CD4-positive, alpha-beta T cell treated with Interleukin-1 beta for 1 hour (primary cell): ENCODE data around the gene KMT2E.

Source experiments
- DNase-seq, 2 donors: peaks; one replicate each; pipeline ENCODE4 v3.0.0-alpha.2; 2020 to 2022

Gene KMT2E

GRCh38 chr7:105133358-105133757 is 119.4 kb downstream of the KMT2E start:
- DNase-seq, result no peak

- DNase-seq, result no peak
These were observed 120.1 kb downstream of the KMT2E start for GRCh38 chr7:105133986-105134655.

GRCh38 chr7:105136221-105136620 is 122.2 kb downstream of the KMT2E start:
- DNase-seq, result no peak

GRCh38 chr7:105137898-105138297 is 123.9 kb downstream of the KMT2E start:
- DNase-seq, result no peak

- no peak for DNase-seq
These were observed 125.4 kb downstream of the KMT2E start for GRCh38 chr7:105139381-105139780.

GRCh38 chr7:105141068-105141467 is 127.1 kb downstream of the KMT2E start:
- peak in 1 of 2 donors; percentile 23 for DNase-seq

GRCh38 chr7:105149827-105150226 is 135.8 kb downstream of the KMT2E start:
- no peak for DNase-seq

- no peak for DNase-seq
These were observed 137.1 kb downstream of the KMT2E start for GRCh38 chr7:105151152-105151551.

GRCh38 chr7:105153531-105153930 is 139.5 kb downstream of the KMT2E start:
- no peak for DNase-seq

GRCh38 chr7:105154084-105154483 is 140.1 kb downstream of the KMT2E start:
- DNase-seq, result no peak

- no peak for DNase-seq
These were observed 142.7 kb downstream of the KMT2E start for GRCh38 chr7:105156731-105157130.

- DNase-seq, result no peak
These were observed 143.3 kb downstream of the KMT2E start for GRCh38 chr7:105157278-105157677.

- DNase-seq, result no peak
These were observed 147.4 kb downstream of the KMT2E start for GRCh38 chr7:105161366-105161765.
